WTC11 (cell line): ENCODE results near the gene CNTNAP5. TPM values are rescaled to one million over a fixed set of nuclear protein-coding genes. Genes with fewer than 3 reads are reported as not detected.

ENCODE experiments used
- ATAC-seq: fragments of 200-7000 bp; cut with Tn5 transposase; 2 replicates; pipeline ENCODE4 v1.10.0; 2021; ENCODE audit warnings: mild to moderate bottlenecking, moderate library complexity
- CTCF ChIA-PET: fragments of 300-600 bp; sonication (Branson Sonifier 250); formaldehyde crosslinking; loops from one replicate; lab custom pipeline; 2021; ENCODE audit warnings: antibody characterized with exemption; lab: Charles Lee
- POLR2A ChIA-PET: fragments of 350-600 bp; sonication (Branson Sonifier 250); formaldehyde crosslinking; loops from one replicate; lab custom pipeline; 2021; ENCODE audit warnings: antibody characterized with exemption; lab: Charles Lee
- DNase-seq: peaks from one replicate; pipeline ENCODE4 v3.0.0; 2021; ENCODE audit warnings: low spot score
- H3K27ac Mint-ChIP-seq: 2 replicates; pipeline ENCODE4 v1.8.0; 2021; ENCODE audit warnings: mixed read lengths
- H3K27me3 Mint-ChIP-seq: 2 replicates; pipeline ENCODE4 v1.8.0; 2021; ENCODE audit warnings: low read depth, mild to moderate bottlenecking, moderate library complexity, mixed read lengths
- H3K36me3 Mint-ChIP-seq: 2 replicates; pipeline ENCODE4 v1.8.0; 2021; ENCODE audit warnings: mixed read lengths
- H3K4me1 Mint-ChIP-seq: 2 replicates; pipeline ENCODE4 v1.8.0; 2022; ENCODE audit warnings: mixed read lengths
- H3K4me3 Mint-ChIP-seq: 2 replicates; pipeline ENCODE4 v1.8.0; 2021; ENCODE audit warnings: mild to moderate bottlenecking, moderate library complexity, mixed read lengths
- H3K9me3 Mint-ChIP-seq: 2 replicates; pipeline ENCODE4 v1.8.0; 2021; ENCODE audit warnings: mixed read lengths
- CTCF ChIP-seq: fragments of 200-600 bp; IDR thresholded peaks from 2 replicates; pipeline ENCODE4 v1.8.0; 2022; ENCODE audit warnings: antibody characterized with exemption
- ELF4 ChIP-seq: sonication (generic); formaldehyde crosslinking; IDR thresholded peaks from 2 replicates; pipeline ENCODE4 v1.8.1; 2022; ENCODE audit warnings: low read depth, mild to moderate bottlenecking, moderate library complexity, missing genetic modification reagents
- GRHL2 ChIP-seq: fragments of 250-450 bp; sonication (Bioruptor Pico); IDR thresholded peaks from 2 replicates; pipeline ENCODE4 v1.8.0; 2022; ENCODE audit warnings: mild to moderate bottlenecking, moderate library complexity; ENCODE audit not compliant: insufficient replicate concordance, severe bottlenecking
- IRF1 ChIP-seq: sonication (generic); formaldehyde crosslinking; IDR thresholded peaks from 2 replicates; pipeline ENCODE4 v1.8.0; 2023; ENCODE audit warnings: missing genetic modification reagents
- MAX ChIP-seq: sonication (generic); formaldehyde crosslinking; IDR thresholded peaks from 2 replicates; pipeline ENCODE4 v1.8.0; 2022; ENCODE audit warnings: mild to moderate bottlenecking, missing genetic modification reagents
- NR1H2 ChIP-seq: sonication (generic); formaldehyde crosslinking; IDR thresholded peaks from 2 replicates; pipeline ENCODE4 v1.9.0; 2021; ENCODE audit warnings: mild to moderate bottlenecking, moderate library complexity, missing genetic modification reagents
- SOX15 ChIP-seq: fragments of 250-450 bp; sonication (Bioruptor Pico); IDR thresholded peaks from 2 replicates; pipeline ENCODE4 v1.9.0; 2021; ENCODE audit warnings: mild to moderate bottlenecking
- SP1 ChIP-seq: sonication (generic); formaldehyde crosslinking; conservative IDR thresholded peaks from 2 replicates; pipeline ENCODE4 v1.8.1; 2022; ENCODE audit warnings: missing genetic modification reagents
- TEAD1 ChIP-seq: sonication (generic); formaldehyde crosslinking; IDR thresholded peaks from 2 replicates; pipeline ENCODE4 v1.8.0; 2022; ENCODE audit warnings: mild to moderate bottlenecking, missing genetic modification reagents
- ZNF138 ChIP-seq: sonication (generic); formaldehyde crosslinking; conservative IDR thresholded peaks from 2 replicates; pipeline ENCODE4 v1.8.1; 2022; ENCODE audit warnings: mild to moderate bottlenecking, moderate library complexity, missing genetic modification reagents
- ZNF425 ChIP-seq: fragments of 250-450 bp; sonication (Bioruptor Pico); conservative IDR thresholded peaks from 2 replicates; pipeline ENCODE4 v1.9.0; 2021; ENCODE audit warnings: mild to moderate bottlenecking
- ZNF532 ChIP-seq: fragments of 250-450 bp; sonication (Bioruptor Pico); IDR thresholded peaks from 2 replicates; pipeline ENCODE4 v1.9.0; 2021; ENCODE audit warnings: mild to moderate bottlenecking, borderline replicate concordance
- ZNF671 ChIP-seq: fragments of 250-450 bp; sonication (Bioruptor Pico); IDR thresholded peaks from 2 replicates; pipeline ENCODE4 v1.8.0; 2021; ENCODE audit warnings: mild to moderate bottlenecking
- total RNA-seq: library from RNA; stranded (reverse); gene quantifications from 3 replicates; pipeline ENCODE4 v1.2.3, GENCODE V29; 2021

The CNTNAP5 gene
- total RNA-seq, 1 experiment from 2014 or later = 0.22 TPM

- Mint-ChIP-seq H3K27ac (peak overlapping the region; percentile 92), H3K4me1 (peaks cover 42% of the 10 kb centered on the region)
Observed at GRCh38 chr2:124609667-124610066, 584.6 kb downstream of the CNTNAP5 start.

More at GRCh38 chr2:124609667-124610066, 584.6 kb downstream of the CNTNAP5 start:
- TF ChIP-seq ELF4 (CRISPR knock-in tag) (no peak), TEAD1 (CRISPR knock-in tag) (no peak), SP1 (no peak), ZNF532 (CRISPR knock-in tag) (no peak), ZNF138 (no peak), ZNF671 (CRISPR knock-in tag) (no peak), MAX (CRISPR knock-in tag) (no peak), CTCF (no peak), SOX15 (CRISPR knock-in tag) (no peak), GRHL2 (CRISPR knock-in tag) (no peak), IRF1 (CRISPR knock-in tag) (no peak), NR1H2 (CRISPR knock-in tag) (no peak), ZNF425 (CRISPR knock-in tag) (no peak)
- TF ChIP-seq, all 79 proteins: peak for 0
- H3K4me3 Mint-ChIP-seq = no peak overlapping the region
- no peaks in the 10 kb centered on the region; the same call in 1 of the 2 replicates for H3K36me3 Mint-ChIP-seq
- ChIA-PET CTCF (no interaction called here), POLR2A (no interaction called here)
- H3K9me3 Mint-ChIP-seq = peaks cover 3% of the 10 kb centered on the region; the same call in 1 of the 2 replicates
- DNase-seq = no peak
- peak; percentile 65 for ATAC-seq
- no peaks in the 10 kb centered on the region for H3K27me3 Mint-ChIP-seq
